Activated naive CD8-positive, alpha-beta T cell treated with anti-CD3 and anti-CD28 coated beads, Interleukin-2, amount 50 U/mL, for 24 hours (primary cell): ENCODE data around the gene TSPAN4.

Source experiments
- ATAC-seq: fragments of 150-1000 bp; cut with Tn5 transposase; one replicate; pipeline ENCODE4 v1.10.0; 2021
- DNase-seq: peaks from one replicate; pipeline ENCODE4 v3.0.0; 2021
- H3K27ac Mint-ChIP-seq: one replicate; pipeline ENCODE4 v1.8.0; 2021; ENCODE audit warnings: mild to moderate bottlenecking, mixed read lengths
- H3K27me3 Mint-ChIP-seq: one replicate; pipeline ENCODE4 v1.8.0; 2021; ENCODE audit warnings: mixed read lengths
- H3K36me3 Mint-ChIP-seq: one replicate; pipeline ENCODE4 v1.8.0; 2021; ENCODE audit warnings: low read depth, mixed read lengths
- H3K4me1 Mint-ChIP-seq: one replicate; pipeline ENCODE4 v1.8.0; 2021; ENCODE audit warnings: mixed read lengths
- H3K4me3 Mint-ChIP-seq: one replicate; pipeline ENCODE4 v1.8.0; 2021; ENCODE audit warnings: mild to moderate bottlenecking, moderate library complexity, mixed read lengths
- H3K9me3 Mint-ChIP-seq: one replicate; pipeline ENCODE4 v1.8.0; 2021; ENCODE audit warnings: mixed read lengths

Gene TSPAN4

GRCh38 chr11:813456-814096 is 29.1 kb upstream of the TSPAN4 start:
- ATAC-seq (no peak), DNase-seq (no peak)
- Mint-ChIP-seq H3K4me3 (peak overlapping the region; percentile 93), H3K4me1 (peaks cover 34% of the 10 kb centered on the region), H3K27me3 (no peaks in the 10 kb centered on the region), H3K36me3 (peaks cover 39% of the 10 kb centered on the region), H3K9me3 (no peaks in the 10 kb centered on the region), H3K27ac (peak overlapping the region; percentile 98)

- H3K4me1 Mint-ChIP-seq, result peaks cover 26% of the 10 kb centered on the region
- H3K4me3 Mint-ChIP-seq, result no peak overlapping the region
- H3K27ac Mint-ChIP-seq, result no peak overlapping the region
- peaks cover 30% of the 10 kb centered on the region for H3K36me3 Mint-ChIP-seq
- DNase-seq (no peak), ATAC-seq (no peak)
- no peaks in the 10 kb centered on the region for H3K9me3 Mint-ChIP-seq
- H3K27me3 Mint-ChIP-seq, result no peaks in the 10 kb centered on the region
Observed at GRCh38 chr11:815675-816432, 26.8 kb upstream of the TSPAN4 start.

GRCh38 chr11:816433-816779 is 26.2 kb upstream of the TSPAN4 start:
- no peaks in the 10 kb centered on the region for H3K9me3 Mint-ChIP-seq
- peaks cover 24% of the 10 kb centered on the region for H3K36me3 Mint-ChIP-seq
- DNase-seq (no peak), ATAC-seq (no peak)
- H3K27ac Mint-ChIP-seq, result no peak overlapping the region
- no peak overlapping the region for H3K4me3 Mint-ChIP-seq
- H3K4me1 Mint-ChIP-seq, result peaks cover 24% of the 10 kb centered on the region
- no peaks in the 10 kb centered on the region for H3K27me3 Mint-ChIP-seq

- Mint-ChIP-seq H3K9me3 (no peaks in the 10 kb centered on the region), H3K27ac (no peak within 1 kb of the TSS), H3K36me3 (peaks cover 4% of the 10 kb centered on the region), H3K4me3 (peak within 1 kb of the TSS; percentile 77), H3K4me1 (peaks cover 12% of the 10 kb centered on the region), H3K27me3 (no peaks in the 10 kb centered on the region)
- DNase-seq (no peak), ATAC-seq (no peak)
Observed at GRCh38 chr11:818396-819128, 24.1 kb upstream of the TSPAN4 start, which contains the start of gene PNPLA2. Gene PNPLA2 (plus strand): TSS chr11:818914. CDS start chr11:819719, 805 bp downstream.

- Mint-ChIP-seq H3K4me1 (peaks cover 12% of the 10 kb centered on the region), H3K27ac (no peak overlapping the region)
- peak; percentile 74 for ATAC-seq
Observed at GRCh38 chr11:819129-819931, 23.3 kb upstream of the TSPAN4 start.

GRCh38 chr11:819943-820649 is 22.6 kb upstream of the TSPAN4 start:
- peak; percentile 71 for ATAC-seq
- H3K27ac Mint-ChIP-seq, result no peak overlapping the region

More at GRCh38 chr11:819129-819931, 23.3 kb upstream of the TSPAN4 start:
- DNase-seq, result peak; percentile 93
- H3K4me3 Mint-ChIP-seq, result peak overlapping the region; percentile 77
- no peaks in the 10 kb centered on the region for H3K27me3 Mint-ChIP-seq
- no peaks in the 10 kb centered on the region for H3K36me3 Mint-ChIP-seq
- H3K9me3 Mint-ChIP-seq, result no peaks in the 10 kb centered on the region

GRCh38 chr11:820655-821511 is 21.8 kb upstream of the TSPAN4 start:
- DNase-seq (no peak), ATAC-seq (no peak)
- H3K9me3 Mint-ChIP-seq, result no peaks in the 10 kb centered on the region
- H3K27ac Mint-ChIP-seq, result no peak overlapping the region
- H3K4me1 Mint-ChIP-seq, result peaks cover 12% of the 10 kb centered on the region
- H3K27me3 Mint-ChIP-seq, result no peaks in the 10 kb centered on the region
- no peaks in the 10 kb centered on the region for H3K36me3 Mint-ChIP-seq
- peak overlapping the region; percentile 77 for H3K4me3 Mint-ChIP-seq

More at GRCh38 chr11:819943-820649, 22.6 kb upstream of the TSPAN4 start:
- peaks cover 12% of the 10 kb centered on the region for H3K4me1 Mint-ChIP-seq
- no peaks in the 10 kb centered on the region for H3K36me3 Mint-ChIP-seq
- peak overlapping the region; percentile 77 for H3K4me3 Mint-ChIP-seq
- DNase-seq, result peak; percentile 93
- no peaks in the 10 kb centered on the region for H3K27me3 Mint-ChIP-seq
- no peaks in the 10 kb centered on the region for H3K9me3 Mint-ChIP-seq

GRCh38 chr11:821512-822371 is 20.9 kb upstream of the TSPAN4 start:
- H3K27ac Mint-ChIP-seq, result no peak overlapping the region
- peaks cover 3% of the 10 kb centered on the region for H3K27me3 Mint-ChIP-seq
- no peaks in the 10 kb centered on the region for H3K9me3 Mint-ChIP-seq
- peaks cover 17% of the 10 kb centered on the region for H3K4me1 Mint-ChIP-seq
- no peak for ATAC-seq
- no peak for DNase-seq
- H3K4me3 Mint-ChIP-seq, result no peak overlapping the region
- no peaks in the 10 kb centered on the region for H3K36me3 Mint-ChIP-seq

- DNase-seq (no peak), ATAC-seq (no peak)
- Mint-ChIP-seq H3K36me3 (no peaks in the 10 kb centered on the region), H3K27me3 (peaks cover 17% of the 10 kb centered on the region), H3K4me1 (peaks cover 22% of the 10 kb centered on the region), H3K27ac (no peak overlapping the region), H3K4me3 (no peak overlapping the region), H3K9me3 (no peaks in the 10 kb centered on the region)
Observed at GRCh38 chr11:823441-824291, 19.0 kb upstream of the TSPAN4 start.

- Mint-ChIP-seq H3K27me3 (peaks cover 24% of the 10 kb centered on the region), H3K36me3 (no peaks in the 10 kb centered on the region), H3K4me3 (no peak overlapping the region), H3K9me3 (no peaks in the 10 kb centered on the region), H3K4me1 (peaks cover 26% of the 10 kb centered on the region), H3K27ac (no peak overlapping the region)
- ATAC-seq (no peak), DNase-seq (no peak)
Observed at GRCh38 chr11:824292-824880, 18.3 kb upstream of the TSPAN4 start.

- no peaks in the 10 kb centered on the region for H3K36me3 Mint-ChIP-seq
- H3K4me1 Mint-ChIP-seq, result peaks cover 29% of the 10 kb centered on the region
- peaks cover 29% of the 10 kb centered on the region for H3K27me3 Mint-ChIP-seq
- H3K9me3 Mint-ChIP-seq, result no peaks in the 10 kb centered on the region
- no peak overlapping the region for H3K4me3 Mint-ChIP-seq
- no peak overlapping the region for H3K27ac Mint-ChIP-seq
- DNase-seq (no peak), ATAC-seq (no peak)
Observed at GRCh38 chr11:824942-825341, 17.7 kb upstream of the TSPAN4 start.
